SK-N-SH (cell line): ENCODE results near the gene NSL1. TPM values are rescaled to one million over a fixed set of nuclear protein-coding genes. Genes with fewer than 3 reads are reported as not detected.

ENCODE experiments used
- CTCF ChIA-PET: fragments of 300-600, 350-600 bp; formaldehyde crosslinking; extraction: SDS; loops from one replicate; lab custom pipeline; 2021; lab: Yijun Ruan, JAX
- POLR2A ChIA-PET: fragments of 350-600 bp; sonication (Branson Sonifier 250); formaldehyde crosslinking; extraction: SDS; loops from one replicate; lab custom pipeline; 2020; ENCODE audit warnings: antibody characterized with exemption, inconsistent platforms; lab: Yijun Ruan, JAX
- DNase-seq: peaks from one replicate; pipeline ENCODE4 v3.0.0; 2012
- H2AFZ ChIP-seq: fragments of 200-600 bp; sonication (generic); 2 replicates; pipeline ENCODE4 v1.8.1; 2016; ENCODE audit warnings: antibody characterized with exemption, mild to moderate bottlenecking, low read depth
- H3F3A ChIP-seq: fragments of 200-600 bp; sonication (generic); replicated peaks from 2 replicates; pipeline ENCODE3; 2016; ENCODE audit warnings: antibody characterized with exemption, mild to moderate bottlenecking; ENCODE audit not compliant: insufficient read depth
- H3K27ac ChIP-seq, 2 experiments: fragments of 200-500 bp in 1 of 2; fragments of 200-600 bp in 1 of 2; sonication (Bioruptor generic) in 1 of 2; sonication (generic), shearing (Covaris generic) in 1 of 2; 2 replicates each; pipeline versions ENCODE4 v1.5.1 to v1.6.1; 2014 to 2016; ENCODE audit warnings: low read depth in 2 of 2, inconsistent platforms in 1 of 2, low read length in 1 of 2, mild to moderate bottlenecking in 1 of 2, mixed read lengths in 1 of 2
- H3K27me3 ChIP-seq: fragments of 200-600 bp; sonication (generic), shearing (Covaris generic); 2 replicates; pipeline ENCODE4 v1.6.1; 2016; ENCODE audit warnings: mixed run types; ENCODE audit not compliant: insufficient read depth
- H3K36me3 ChIP-seq, 2 experiments: fragments of 200-500 bp in 1 of 2; fragments of 200-600 bp in 1 of 2; sonication (Bioruptor generic) in 1 of 2; sonication (generic) in 1 of 2; replicated peaks in 1 of 2; 2 replicates each; pipeline versions ENCODE3 to v1.5.1; 2014 to 2016; ENCODE audit warnings: low read length in 1 of 2, mild to moderate bottlenecking in 1 of 2; ENCODE audit not compliant: insufficient read depth in 2 of 2, control insufficient read depth in 1 of 2
- H3K4me1 ChIP-seq, 2 experiments: fragments of 200-500 bp in 1 of 2; fragments of 200-600 bp in 1 of 2; sonication (Bioruptor generic) in 1 of 2; sonication (generic), shearing (Covaris generic) in 1 of 2; 2 replicates each; pipeline versions ENCODE4 v1.5.1 to v1.6.1; 2014 to 2016; ENCODE audit warnings: low read depth in 1 of 2, low read length in 1 of 2, mixed run types in 1 of 2; ENCODE audit not compliant: insufficient read depth in 2 of 2, control insufficient read depth in 1 of 2
- H3K4me2 ChIP-seq: fragments of 200-600 bp; sonication (generic), shearing (Covaris generic); 2 replicates; pipeline ENCODE4 v1.6.1; 2017; ENCODE audit warnings: mixed run types
- H3K4me3 ChIP-seq, 2 experiments: fragments of 200-500 bp in 1 of 2; fragments of 200-600 bp in 1 of 2; sonication (Bioruptor generic) in 1 of 2; sonication (generic), shearing (Covaris generic) in 1 of 2; 2 replicates each; pipeline versions ENCODE4 v1.5.1 to v1.8.1; 2014 to 2016; ENCODE audit warnings: low read depth in 2 of 2, inconsistent platforms in 1 of 2, low read length in 1 of 2, mild to moderate bottlenecking in 1 of 2, mixed read lengths in 1 of 2, moderate library complexity in 1 of 2
- H3K79me2 ChIP-seq: fragments of 200-600 bp; sonication (generic); 2 replicates; pipeline ENCODE4 v1.8.1; 2017; ENCODE audit warnings: mild to moderate bottlenecking; ENCODE audit not compliant: insufficient read depth
- H3K9ac ChIP-seq: fragments of 200-600 bp; sonication (generic); 2 replicates; pipeline ENCODE4 v1.6.1; 2017; ENCODE audit warnings: mixed run types
- H3K9me2 ChIP-seq: fragments of 200-600 bp; sonication (generic); 2 replicates; pipeline ENCODE4 v1.6.1; 2017; ENCODE audit warnings: mixed run types
- H3K9me3 ChIP-seq: fragments of 200-600 bp; sonication (generic); 2 replicates; pipeline ENCODE4 v1.6.1; 2017; ENCODE audit warnings: mixed run types, mild to moderate bottlenecking, moderate library complexity
- H4K20me1 ChIP-seq: fragments of 200-600 bp; sonication (generic); 2 replicates; pipeline ENCODE4 v1.6.1; 2017; ENCODE audit warnings: mild to moderate bottlenecking, mixed run types; ENCODE audit not compliant: insufficient read depth
- CTCF ChIP-seq: fragments of 200-600 bp; sonication (generic); IDR thresholded peaks from 2 replicates; pipeline ENCODE4 v1.6.1; 2017; ENCODE audit warnings: antibody characterized with exemption, mild to moderate bottlenecking, moderate library complexity
- FOXM1 ChIP-seq: IDR thresholded peaks from 2 replicates; pipeline ENCODE4 v1.4.0; 2012; ENCODE audit warnings: low read depth, mild to moderate bottlenecking
- JUND ChIP-seq: IDR thresholded peaks from 2 replicates; pipeline ENCODE4 v1.4.0; 2012
- MAX ChIP-seq: IDR thresholded peaks from 2 replicates; pipeline ENCODE4 v1.4.0; 2012; ENCODE audit warnings: low read depth
- MEF2A ChIP-seq: IDR thresholded peaks from 2 replicates; pipeline ENCODE4 v1.4.0; 2012; ENCODE audit warnings: low read depth, borderline replicate concordance
- MXI1 ChIP-seq: IDR thresholded peaks from 2 replicates; pipeline ENCODE4 v1.6.1; 2012; ENCODE audit warnings: mild to moderate bottlenecking, low read depth, low read length, improper control_type of control experiment
- NFIC ChIP-seq: IDR thresholded peaks from 2 replicates; pipeline ENCODE4 v1.4.0; 2012; ENCODE audit warnings: borderline replicate concordance
- POLR2AphosphoS5 ChIP-seq: IDR thresholded peaks from 2 replicates; pipeline ENCODE4 v1.6.1; 2012; ENCODE audit warnings: low read depth, low read length
- RCOR1 ChIP-seq: fragments of 150-350 bp; IDR thresholded peaks from 2 replicates; pipeline ENCODE4 v1.6.1; 2017; ENCODE audit warnings: antibody characterized with exemption, low read length
- RXRA ChIP-seq: IDR thresholded peaks from 2 replicates; pipeline ENCODE4 v1.4.0; 2012; ENCODE audit warnings: low read depth, mild to moderate bottlenecking, borderline replicate concordance
- SIN3A ChIP-seq: IDR thresholded peaks from 2 replicates; pipeline ENCODE4 v1.6.1; 2012; ENCODE audit warnings: low read depth, mild to moderate bottlenecking, low read length, moderate library complexity, borderline replicate concordance
- SMC3 ChIP-seq: IDR thresholded peaks from 2 replicates; pipeline ENCODE4 v1.6.1; 2012; ENCODE audit warnings: low read depth, low read length, improper control_type of control experiment
- TAF1 ChIP-seq: IDR thresholded peaks from 2 replicates; pipeline ENCODE4 v1.6.1; 2012; ENCODE audit warnings: low read depth, mild to moderate bottlenecking, low read length, moderate library complexity, borderline replicate concordance
- TEAD4 ChIP-seq: IDR thresholded peaks from 2 replicates; pipeline ENCODE4 v1.4.0; 2012; ENCODE audit warnings: mild to moderate bottlenecking, borderline replicate concordance; ENCODE audit not compliant: insufficient read depth
- USF2 ChIP-seq: fragments of 150-350 bp; IDR thresholded peaks from 2 replicates; pipeline ENCODE4 v1.6.1; 2017; ENCODE audit warnings: antibody characterized with exemption, low read length, low read depth, borderline replicate concordance
- WGBS: methylation state at CpG from one replicate; pipeline ENCODE4 v1.1.6; 2017; ENCODE audit warnings: low lambda C conversion rate; 5-methylcytosine and 5-hydroxymethylcytosine counted together
- polyA plus RNA-seq, 3 experiments: library from polyadenylated mRNA; depleted of rRNA; stranded (reverse); fragments of >200 nt; gene quantifications; 2 replicates each; pipeline ENCODE4 v1.2.3, GENCODE V29; 2012

NSL1 gene
- polyA plus RNA-seq, 1 of the 3 experiments (the other 2 are of a cell fraction) = 22.5 TPM

- POLR2A ChIA-PET = no interaction called here
- no peak for DNase-seq
- Histone ChIP-seq H2AFZ (no peak overlapping the region), H3K27me3 (no peaks in the 10 kb centered on the region), H3K9me3 (no peaks in the 10 kb centered on the region), H3K4me3 (no peak overlapping the region), H3K4me2 (no peak overlapping the region), H4K20me1 (no peaks in the 10 kb centered on the region), H3K79me2 (no peaks in the 10 kb centered on the region), H3K9ac (no peak overlapping the region), H3K36me3 (no peaks in the 10 kb centered on the region), H3K27ac (no peak overlapping the region), H3K9me2 (no peaks in the 10 kb centered on the region), H3K4me1 (no peaks in the 10 kb centered on the region; a peak in 1 of 4 replicates), H3F3A (peaks cover 3% of the 10 kb centered on the region)
- CTCF ChIA-PET = no interaction called here
- no peak for TF ChIP-seq POLR2AphosphoS5
- TF ChIP-seq CTCF = no peak
- TF ChIP-seq SIN3A = no peak
- TF ChIP-seq RXRA = no peak
- no peak for TF ChIP-seq MEF2A
- no peak for TF ChIP-seq TEAD4
- TF ChIP-seq FOXM1 = no peak
- no peak for TF ChIP-seq JUND
- TF ChIP-seq TAF1 = no peak
- no peak for TF ChIP-seq RCOR1
- no peak for TF ChIP-seq NFIC
- TF ChIP-seq MAX = no peak
- no peak for TF ChIP-seq USF2
- no peak for TF ChIP-seq MXI1
- no peak for TF ChIP-seq SMC3
- WGBS = 73% methylated on average over 5 of the region's 5 CpGs
Measured at GRCh38 chr1:212713465-212714136, 78.0 kb downstream of the NSL1 start.
